ENCODE measurements around the gene GINS2.

The GINS2 gene

GRCh38 chr16:85653290-85653891 is 35.4 kb downstream of the GINS2 start:
- no peak for DNase-seq (ENCODE audit: low spot score)

GRCh38 chr16:85652431-85653221 is 36.1 kb downstream of the GINS2 start:
- peak; percentile 80 for DNase-seq (ENCODE audit: low spot score)

- no peak for DNase-seq (ENCODE audit: low spot score)
Observed at GRCh38 chr16:85651629-85652430, 36.9 kb downstream of the GINS2 start.

GRCh38 chr16:85650844-85651628 is 37.7 kb downstream of the GINS2 start:
- no peak for DNase-seq (ENCODE audit: low spot score)

- DNase-seq (ENCODE audit: low spot score), result no peak
Observed at GRCh38 chr16:85650135-85650843, 38.5 kb downstream of the GINS2 start.

- no peak for DNase-seq (ENCODE audit: low spot score)
Observed at GRCh38 chr16:85649411-85650134, 39.2 kb downstream of the GINS2 start.

GRCh38 chr16:85648805-85649204 is 39.9 kb downstream of the GINS2 start:
- DNase-seq (ENCODE audit: low spot score), result no peak

GRCh38 chr16:85648070-85648714 is 40.6 kb downstream of the GINS2 start:
- no peak for DNase-seq (ENCODE audit: low spot score)

GRCh38 chr16:85646976-85647375 is 41.8 kb downstream of the GINS2 start:
- no peak for DNase-seq (ENCODE audit: low spot score)

- DNase-seq (ENCODE audit: low spot score), result no peak
Observed at GRCh38 chr16:85646358-85646907, 42.3 kb downstream of the GINS2 start.

GRCh38 chr16:85645021-85645589 is 43.6 kb downstream of the GINS2 start:
- DNase-seq (ENCODE audit: low spot score), result no peak

GRCh38 chr16:85644093-85644712 is 44.6 kb downstream of the GINS2 start:
- no peak for DNase-seq (ENCODE audit: low spot score)

- DNase-seq (ENCODE audit: low spot score), result no peak
Observed at GRCh38 chr16:85643631-85644030, 45.1 kb downstream of the GINS2 start.

GRCh38 chr16:85642762-85643358 is 45.9 kb downstream of the GINS2 start:
- DNase-seq (ENCODE audit: low spot score), result no peak

- DNase-seq (ENCODE audit: low spot score), result peak; percentile 66
Observed at GRCh38 chr16:85641776-85642176, 47.0 kb downstream of the GINS2 start.

- no peak for DNase-seq (ENCODE audit: low spot score)
Observed at GRCh38 chr16:85641305-85641704, 47.4 kb downstream of the GINS2 start.

- DNase-seq (ENCODE audit: low spot score), result no peak
Observed at GRCh38 chr16:85640585-85640984, 48.2 kb downstream of the GINS2 start.

- no peak for DNase-seq (ENCODE audit: low spot score)
Observed at GRCh38 chr16:85640254-85640558, 48.5 kb downstream of the GINS2 start.
